GM21515 (cell line): Measurements from ENCODE around the gene DOCK7.
"Not testable (repeated sequence)": the region's sequence is repeated elsewhere in the genome, so short reads cannot be mapped to it uniquely, and the experiment has no call there.

ENCODE experiments used
- ATAC-seq: cut with Tn5 transposase; IDR thresholded peaks from one replicate; pipeline ENCODE4 v1.9.1; 2021; ENCODE audit not compliant: unreplicated experiment

Gene DOCK7

GRCh38 chr1:62536865-62537264 lies 151.3 kb downstream of the DOCK7 start:
- ATAC-seq, result no peak

- no peak for ATAC-seq
Observed at GRCh38 chr1:62530516-62531154, 157.6 kb downstream of the DOCK7 start.

GRCh38 chr1:62529227-62529626 lies 159.0 kb downstream of the DOCK7 start:
- no peak for ATAC-seq

- ATAC-seq, result no peak
Observed at GRCh38 chr1:62528015-62528414, 160.2 kb downstream of the DOCK7 start.

- ATAC-seq, result not testable (repeated sequence)
Observed at GRCh38 chr1:62527346-62527745, 160.8 kb downstream of the DOCK7 start.

- ATAC-seq, result no peak
Observed at GRCh38 chr1:62523860-62524259, 164.3 kb downstream of the DOCK7 start.

- ATAC-seq, result no peak
Observed at GRCh38 chr1:62516600-62516999, 171.6 kb downstream of the DOCK7 start.

GRCh38 chr1:62514746-62515423 lies 173.3 kb downstream of the DOCK7 start:
- ATAC-seq, result no peak

- ATAC-seq, result no peak
Observed at GRCh38 chr1:62513013-62513412, 175.2 kb downstream of the DOCK7 start.

- no peak for ATAC-seq
Observed at GRCh38 chr1:62509028-62509427, 179.2 kb downstream of the DOCK7 start.

- no peak for ATAC-seq
Observed at GRCh38 chr1:62508187-62508758, 179.9 kb downstream of the DOCK7 start.

GRCh38 chr1:62500210-62500609 lies 188.0 kb downstream of the DOCK7 start:
- ATAC-seq, result no peak

GRCh38 chr1:62494137-62494536 lies 194.0 kb downstream of the DOCK7 start:
- no peak for ATAC-seq

- no peak for ATAC-seq
Observed at GRCh38 chr1:62493656-62494055, 194.5 kb downstream of the DOCK7 start.

- no peak for ATAC-seq
Observed at GRCh38 chr1:62492521-62492920, 195.7 kb downstream of the DOCK7 start.

- ATAC-seq, result no peak
Observed at GRCh38 chr1:62487956-62488355, 200.2 kb downstream of the DOCK7 start.

GRCh38 chr1:62484824-62485468 lies 203.2 kb downstream of the DOCK7 start:
- ATAC-seq, result no peak

- ATAC-seq, result no peak
Observed at GRCh38 chr1:62481681-62482080, 206.5 kb downstream of the DOCK7 start.

GRCh38 chr1:62476525-62477219 lies 211.5 kb downstream of the DOCK7 start:
- no peak for ATAC-seq

- ATAC-seq, result no peak
Observed at GRCh38 chr1:62467092-62467491, 221.1 kb downstream of the DOCK7 start.

- no peak for ATAC-seq
Observed at GRCh38 chr1:62462370-62462769, 225.8 kb downstream of the DOCK7 start.
